ENCODE measurements around the gene SCGB1A1.

DNA sequence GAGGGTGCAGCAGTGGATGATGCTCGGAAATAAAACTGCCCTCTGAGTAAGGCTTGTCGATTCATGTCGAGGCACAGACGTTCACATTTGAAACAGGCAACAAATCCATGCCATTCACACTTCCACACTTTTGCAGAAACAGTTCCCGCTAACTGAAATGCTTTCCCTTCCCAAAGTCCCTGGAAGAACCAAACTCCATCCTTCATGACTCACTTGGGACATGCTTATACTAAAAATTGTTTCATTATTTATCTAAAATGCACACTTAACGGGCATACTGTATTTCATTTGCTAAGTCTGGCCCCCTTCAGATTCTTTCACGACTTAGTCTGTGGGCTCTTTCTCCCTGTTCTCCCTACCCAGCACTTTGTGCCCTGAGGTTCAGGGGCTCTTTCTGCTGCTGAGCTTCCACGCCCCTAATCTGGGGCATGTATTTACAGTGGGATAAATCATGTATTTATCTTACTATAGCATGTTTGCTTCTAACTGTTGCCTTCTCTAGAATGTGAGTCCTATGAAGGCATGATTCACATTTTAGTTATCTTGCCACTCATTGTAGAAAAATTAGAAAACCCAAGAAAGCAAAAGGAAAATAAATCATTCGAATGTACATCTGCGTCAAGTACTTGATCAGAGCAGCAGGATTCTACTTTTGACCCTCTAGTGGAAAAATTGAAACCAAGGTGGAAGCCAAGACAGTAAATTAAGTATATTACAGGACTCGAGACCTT, 12.5 kb downstream of the SCGB1A1 start:
- no peak for TF ChIP-seq POLR2A (IDR thresholded peaks at IDR 0.05)
- TF ChIP-seq, protein P1, sequence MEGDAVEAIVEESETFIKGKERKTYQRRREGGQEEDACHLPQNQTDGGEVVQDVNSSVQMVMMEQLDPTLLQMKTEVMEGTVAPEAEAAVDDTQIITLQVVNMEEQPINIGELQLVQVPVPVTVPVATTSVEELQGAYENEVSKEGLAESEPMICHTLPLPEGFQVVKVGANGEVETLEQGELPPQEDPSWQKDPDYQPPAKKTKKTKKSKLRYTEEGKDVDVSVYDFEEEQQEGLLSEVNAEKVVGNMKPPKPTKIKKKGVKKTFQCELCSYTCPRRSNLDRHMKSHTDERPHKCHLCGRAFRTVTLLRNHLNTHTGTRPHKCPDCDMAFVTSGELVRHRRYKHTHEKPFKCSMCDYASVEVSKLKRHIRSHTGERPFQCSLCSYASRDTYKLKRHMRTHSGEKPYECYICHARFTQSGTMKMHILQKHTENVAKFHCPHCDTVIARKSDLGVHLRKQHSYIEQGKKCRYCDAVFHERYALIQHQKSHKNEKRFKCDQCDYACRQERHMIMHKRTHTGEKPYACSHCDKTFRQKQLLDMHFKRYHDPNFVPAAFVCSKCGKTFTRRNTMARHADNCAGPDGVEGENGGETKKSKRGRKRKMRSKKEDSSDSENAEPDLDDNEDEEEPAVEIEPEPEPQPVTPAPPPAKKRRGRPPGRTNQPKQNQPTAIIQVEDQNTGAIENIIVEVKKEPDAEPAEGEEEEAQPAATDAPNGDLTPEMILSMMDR (IDR thresholded peaks at IDR 0.05): no peak

All from vagina (tissue), 2 donors.